Body of pancreas (tissue), 4 donors: Measurements from ENCODE around the gene PRKAG2. TPM values are rescaled to one million over a fixed set of nuclear protein-coding genes. Genes with fewer than 3 reads are reported as not detected.
"Not testable (repeated sequence)": the region's sequence is repeated elsewhere in the genome, so short reads cannot be mapped to it uniquely, and the experiment has no call there.

ENCODE experiments used
- ATAC-seq: fragments of 150-250 bp; one replicate; pipeline ENCODE4 v1.9.1; 2016
- DNase-seq, 4 donors: peaks; one replicate each; pipeline ENCODE4 v3.0.0-alpha.2; 2019
- H3K27ac ChIP-seq, 4 donors: fragments of 200-600 bp; sonication (generic); 1 replicate in 3 of 4; 2 replicates in 1 of 4; pipeline versions ENCODE4 v1.5.1 to v1.6.1; 2016 to 2019; ENCODE audit warnings: mild to moderate bottlenecking in 1 of 4, mixed read lengths in 1 of 4, moderate library complexity in 1 of 4
- H3K27me3 ChIP-seq, 2 donors: fragments of 200-600 bp; sonication (generic); one replicate each; pipeline ENCODE4 v1.6.0; 2016; ENCODE audit warnings: mild to moderate bottlenecking in 1 of 2
- H3K36me3 ChIP-seq, 2 donors: fragments of 200-600 bp; sonication (generic); replicated peaks in 1 of 2; 2 replicates each; pipeline ENCODE4 v1.5.1; 2016; ENCODE audit warnings: low read depth in 2 of 2; ENCODE audit not compliant: insufficient read depth in 1 of 2
- H3K4me1 ChIP-seq: fragments of 200-600 bp; sonication (generic); one replicate; pipeline ENCODE4 v1.6.0; 2016
- H3K4me3 ChIP-seq, 2 donors: fragments of 200-600 bp; sonication (generic); 1 replicate in 1 of 2; 2 replicates in 1 of 2; pipeline ENCODE4 v1.5.1; 2016 to 2019
- H3K9me3 ChIP-seq, 3 donors: fragments of 200-600 bp; sonication (generic); 1 replicate in 2 of 3; 2 replicates in 1 of 3; pipeline ENCODE4 v1.5.1; 2016
- CTCF ChIP-seq, 7 experiments: fragments of 450-650 bp in 4 of 7; fragments of 200-600 bp in 3 of 7; sonication (generic) in 3 of 7; IDR thresholded peaks; one replicate each; pipeline ENCODE4 v1.5.1; 2016 to 2019; ENCODE audit warnings: antibody characterized with exemption in 7 of 7
- POLR2A ChIP-seq, 3 donors: fragments of 450-650 bp; IDR thresholded peaks; one replicate each; pipeline ENCODE4 v1.6.1; 2016; ENCODE audit warnings: antibody characterized with exemption in 3 of 3, mild to moderate bottlenecking in 2 of 3
- WGBS, 2 donors: methylation state at CpG; one replicate each; pipeline ENCODE4 v1.1.5; 2017; 5-methylcytosine and 5-hydroxymethylcytosine counted together
- intact Hi-C: fragments of 100-400 bp; cut with DNase I; formaldehyde crosslinking; loops from one replicate; pipeline ENCODE4 v1.15.1; 2023
- total RNA-seq, 2 donors: library from RNA; depleted of rRNA; stranded (reverse); fragments of >200 nt; gene quantifications; one replicate each; pipeline ENCODE4 v1.1.0, GENCODE V29; 2016

The PRKAG2 gene
- total RNA-seq, 2 donors from 2014 or later, result 9.9 to 24.4 TPM

GRCh38 chr7:151754142-151754590 lies 122.7 kb downstream of the PRKAG2 start:
- H3K9me3 ChIP-seq, result no peaks in the 10 kb centered on the region
- ATAC-seq, result peak; percentile 93
- intact Hi-C loops, result no loop called here
- no peaks in the 10 kb centered on the region for H3K36me3 ChIP-seq
- H3K27me3 ChIP-seq, result no peaks in the 10 kb centered on the region
- TF ChIP-seq POLR2A (IDR thresholded peaks at IDR 0.05), result peak in 2 of 3 donors; percentile 9 to 49
- TF ChIP-seq CTCF (IDR thresholded peaks at IDR 0.05), result peak; percentile 85 to 94 (median 90)
- H3K27ac ChIP-seq, result peak overlapping the region; percentile 63 to 81 (median 73)
- 38% methylated on average over 14 of the region's 14 CpGs; no CpG with 5 or more reads in 1 of the 2 donors for WGBS, 2 donors
- peaks cover 10% of the 10 kb centered on the region for H3K4me1 ChIP-seq
- no peak overlapping the region for H3K4me3 ChIP-seq
- peak; percentile 79 to 86 (median 83) for DNase-seq

DNA sequence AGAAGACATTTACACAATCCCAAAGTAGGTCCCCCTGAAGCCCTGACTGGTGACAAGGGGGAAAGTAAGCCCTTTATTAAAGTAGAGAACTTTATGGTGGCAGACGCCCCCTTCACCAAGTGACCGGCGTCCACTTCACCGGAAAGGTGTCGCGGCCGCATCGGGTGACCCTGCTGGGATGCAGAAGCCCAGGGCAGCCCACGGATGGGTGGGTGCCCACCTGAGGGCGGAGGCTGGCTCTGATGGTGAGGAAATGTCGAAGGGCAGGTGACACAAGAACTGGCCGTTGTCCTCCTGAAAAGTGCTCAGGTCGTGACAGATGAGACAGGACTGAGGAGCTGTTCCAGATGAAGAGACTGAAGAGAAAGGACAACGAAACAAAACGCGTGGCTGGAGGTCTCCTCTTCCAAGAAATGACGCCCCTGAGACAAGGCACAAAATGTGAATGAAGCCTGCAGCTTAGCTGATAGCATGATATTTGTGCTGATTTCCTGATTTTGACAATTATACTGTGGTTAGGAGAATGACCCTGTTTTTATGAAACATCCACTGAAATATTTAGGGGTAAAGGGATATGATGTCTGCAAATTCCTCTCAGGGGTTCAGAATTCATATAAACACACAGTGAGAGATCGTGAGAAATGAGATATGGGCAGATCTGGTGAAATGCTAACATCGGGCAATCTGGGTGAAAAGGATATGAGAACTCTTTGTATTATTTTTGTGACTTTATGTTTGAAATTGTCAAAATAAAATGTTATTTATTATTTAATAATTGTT lies 123.9 kb downstream of the PRKAG2 start:
- Histone ChIP-seq H3K27ac (peak overlapping the region in 1 of 4 donors; percentile 79), H3K27me3 (no peaks in the 10 kb centered on the region), H3K36me3 (no peaks in the 10 kb centered on the region), H3K4me1 (peaks cover 10% of the 10 kb centered on the region), H3K9me3 (no peaks in the 10 kb centered on the region), H3K4me3 (no peak overlapping the region)
- intact Hi-C loops, result no loop called here
- TF ChIP-seq POLR2A (IDR thresholded peaks at IDR 0.05) (no peak), CTCF (IDR thresholded peaks at IDR 0.05) (no peak)
- no peak for ATAC-seq
- DNase-seq, result no peak
- 92 to 95% methylated on average over 19 of the region's 19 CpGs for WGBS, 2 donors

DNA sequence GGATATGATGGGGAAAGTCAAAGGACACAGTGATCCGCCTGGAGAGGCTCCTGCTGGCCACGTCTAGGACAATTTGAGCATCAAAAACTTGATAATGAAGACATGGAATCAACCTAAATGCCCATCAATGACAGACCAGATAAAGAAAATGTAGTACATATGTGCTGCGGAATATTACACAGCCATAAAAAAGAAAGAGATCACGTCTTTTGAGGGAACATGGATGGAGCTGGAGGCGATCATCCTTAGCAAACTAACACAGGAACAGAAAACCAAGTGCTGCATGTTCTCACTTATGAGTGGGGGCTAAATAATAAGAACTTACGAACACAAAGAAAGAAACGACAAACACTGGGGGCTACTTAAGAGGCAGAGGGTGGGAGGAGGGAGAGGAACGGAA lies 124.9 kb downstream of the PRKAG2 start:
- peaks cover 10% of the 10 kb centered on the region for H3K4me1 ChIP-seq
- intact Hi-C loops, result no loop called here
- H3K27me3 ChIP-seq, result no peaks in the 10 kb centered on the region
- 86 to 97% methylated on average over 8 of the region's 8 CpGs for WGBS, 2 donors
- H3K4me3 ChIP-seq, result no peak overlapping the region
- DNase-seq (no peak), ATAC-seq (no peak)
- TF ChIP-seq CTCF (IDR thresholded peaks at IDR 0.05), result no peak
- TF ChIP-seq POLR2A (IDR thresholded peaks at IDR 0.05), result no peak
- no peaks in the 10 kb centered on the region for H3K9me3 ChIP-seq
- no peak overlapping the region for H3K27ac ChIP-seq
- H3K36me3 ChIP-seq, result no peaks in the 10 kb centered on the region

DNA sequence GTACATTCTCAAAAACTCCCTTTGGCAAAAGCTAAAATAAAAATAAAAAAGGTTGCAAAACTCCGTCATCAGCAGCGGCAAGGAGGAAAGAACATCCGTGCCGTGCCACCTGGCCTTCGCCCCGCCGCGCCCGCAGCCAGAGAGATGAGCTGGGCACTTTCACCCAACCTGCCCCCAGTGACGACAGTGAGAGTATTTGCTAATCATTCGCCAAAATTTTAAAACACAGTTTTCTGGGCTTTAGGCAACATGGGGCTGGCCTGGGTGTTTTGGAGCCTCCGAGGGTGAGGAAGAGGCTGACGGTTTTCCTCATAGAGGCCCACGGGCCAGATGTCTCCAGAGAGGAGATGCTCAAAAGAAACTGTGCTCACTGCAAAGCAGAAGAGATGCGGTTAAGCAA lies 128.2 kb downstream of the PRKAG2 start:
- no peak overlapping the region for H3K4me3 ChIP-seq
- intact Hi-C loops, result no loop called here
- H3K27me3 ChIP-seq, result no peaks in the 10 kb centered on the region
- no peaks in the 10 kb centered on the region for H3K36me3 ChIP-seq
- DNase-seq, result no peak
- H3K9me3 ChIP-seq, result no peaks in the 10 kb centered on the region
- TF ChIP-seq POLR2A (IDR thresholded peaks at IDR 0.05), result no peak
- no peak for TF ChIP-seq CTCF (IDR thresholded peaks at IDR 0.05)
- no peak for ATAC-seq
- H3K27ac ChIP-seq, result no peak overlapping the region
- 92 to 95% methylated on average over 15 of the region's 15 CpGs for WGBS, 2 donors
- peaks cover 24% of the 10 kb centered on the region for H3K4me1 ChIP-seq

DNA sequence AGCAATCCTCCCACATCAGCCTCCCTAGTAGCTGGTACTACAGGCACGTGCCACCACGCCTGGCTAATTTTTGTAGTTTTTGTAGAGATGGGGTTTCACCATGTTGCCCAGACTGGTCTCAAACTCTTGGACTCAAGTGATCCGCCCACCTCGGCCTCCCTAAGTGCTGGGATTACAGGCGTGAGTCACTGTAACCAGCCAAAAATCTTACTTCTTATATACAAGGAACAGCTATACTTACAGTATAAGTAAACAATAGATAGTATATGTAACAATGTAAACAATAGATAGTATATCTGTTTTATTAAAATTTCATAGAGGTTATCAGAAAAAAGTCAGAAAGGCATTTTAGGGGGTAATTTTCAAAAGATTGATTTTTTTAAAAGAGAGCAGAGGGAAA lies 128.9 kb downstream of the PRKAG2 start:
- H3K27me3 ChIP-seq, H3K9me3 ChIP-seq, H3K27ac ChIP-seq, intact Hi-C loops, ATAC-seq, H3K36me3 ChIP-seq, DNase-seq, H3K4me3 ChIP-seq: not testable (repeated sequence)
- WGBS, 2 donors, result 89 to 92% methylated on average over 5 of the region's 5 CpGs
- peaks cover 31% of the 10 kb centered on the region for H3K4me1 ChIP-seq
